GM18861 (cell line): ENCODE measurements around the gene AFTPH.
"Not testable (repeated sequence)": the region's sequence is repeated elsewhere in the genome, so short reads cannot be mapped to it uniquely, and the experiment has no call there.

Experiments used
- ATAC-seq: cut with Tn5 transposase; IDR thresholded peaks from one replicate; pipeline ENCODE4 v1.9.1; 2021; ENCODE audit not compliant: unreplicated experiment

AFTPH gene

DNA sequence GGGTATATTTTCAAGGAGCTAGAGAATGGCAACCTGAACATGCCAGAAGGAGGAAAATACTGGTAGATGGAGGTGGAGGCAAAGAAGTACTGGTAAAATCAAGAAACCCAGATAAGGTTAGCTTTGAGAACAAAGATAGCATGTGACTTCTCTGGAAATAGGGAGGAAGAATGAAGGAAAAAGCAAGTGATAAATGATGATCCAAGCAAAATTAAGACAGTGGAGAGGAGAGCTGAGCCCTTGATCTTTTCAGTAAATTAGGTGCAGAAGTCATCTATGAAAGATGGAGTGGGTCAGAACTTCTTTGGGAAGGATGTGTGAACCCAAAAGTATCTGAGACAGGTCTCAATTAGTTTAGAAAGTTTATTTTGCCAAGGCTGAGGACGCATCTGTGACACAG is 25.7 kb upstream of the AFTPH start:
- ATAC-seq = no peak

DNA sequence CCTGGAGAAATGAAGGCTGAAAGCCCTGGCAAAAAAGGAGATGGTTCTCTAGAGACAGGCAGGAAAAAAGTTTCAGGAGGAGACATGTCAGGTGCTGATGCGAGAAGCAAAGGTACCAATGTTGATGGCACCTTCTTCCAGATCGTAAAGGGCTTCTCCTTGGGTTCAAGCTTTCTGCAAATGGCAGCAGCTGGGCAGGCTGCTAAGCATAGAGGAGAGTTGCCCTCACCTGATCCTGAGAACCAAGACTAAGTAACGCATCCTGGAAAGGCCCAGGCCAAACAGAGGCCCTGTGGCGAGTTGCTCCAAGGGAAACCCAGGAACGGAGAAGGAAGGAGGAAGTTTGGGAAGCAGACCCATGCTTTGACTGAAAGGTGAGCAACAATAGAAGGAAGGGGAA is 23.6 kb upstream of the AFTPH start:
- ATAC-seq = no peak

- ATAC-seq = no peak
These were observed 22.2 kb upstream of the AFTPH start for GRCh38 chr2:64501946-64502345.

DNA sequence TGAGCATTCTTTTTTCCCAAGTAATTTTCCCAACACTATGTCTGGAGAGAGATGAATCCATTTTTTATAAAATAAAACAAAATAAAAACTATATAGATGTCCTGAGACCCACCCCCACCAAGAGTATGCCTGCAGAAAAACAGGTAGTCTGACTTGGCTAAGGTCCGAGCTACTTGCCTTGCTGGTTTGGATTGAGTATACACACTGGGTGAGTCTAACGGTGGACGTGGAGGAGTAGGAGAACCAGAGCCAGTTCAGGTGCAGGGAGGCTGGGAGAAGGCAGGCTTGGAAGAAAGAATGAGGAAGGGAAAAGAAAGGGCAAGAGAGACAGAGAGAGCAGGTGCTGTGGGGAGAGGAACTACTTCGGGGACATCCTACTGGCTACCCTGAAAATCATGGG is 21.3 kb upstream of the AFTPH start:
- no peak for ATAC-seq

- ATAC-seq = no peak
These were observed 19.1 kb upstream of the AFTPH start for GRCh38 chr2:64504774-64505720.

GRCh38 chr2:64506686-64507085 is 17.4 kb upstream of the AFTPH start:
- no peak for ATAC-seq

- ATAC-seq = no peak
These were observed 10.1 kb upstream of the AFTPH start for GRCh38 chr2:64514008-64514407.

GRCh38 chr2:64515086-64515485 is 9.0 kb upstream of the AFTPH start:
- ATAC-seq = no peak

DNA sequence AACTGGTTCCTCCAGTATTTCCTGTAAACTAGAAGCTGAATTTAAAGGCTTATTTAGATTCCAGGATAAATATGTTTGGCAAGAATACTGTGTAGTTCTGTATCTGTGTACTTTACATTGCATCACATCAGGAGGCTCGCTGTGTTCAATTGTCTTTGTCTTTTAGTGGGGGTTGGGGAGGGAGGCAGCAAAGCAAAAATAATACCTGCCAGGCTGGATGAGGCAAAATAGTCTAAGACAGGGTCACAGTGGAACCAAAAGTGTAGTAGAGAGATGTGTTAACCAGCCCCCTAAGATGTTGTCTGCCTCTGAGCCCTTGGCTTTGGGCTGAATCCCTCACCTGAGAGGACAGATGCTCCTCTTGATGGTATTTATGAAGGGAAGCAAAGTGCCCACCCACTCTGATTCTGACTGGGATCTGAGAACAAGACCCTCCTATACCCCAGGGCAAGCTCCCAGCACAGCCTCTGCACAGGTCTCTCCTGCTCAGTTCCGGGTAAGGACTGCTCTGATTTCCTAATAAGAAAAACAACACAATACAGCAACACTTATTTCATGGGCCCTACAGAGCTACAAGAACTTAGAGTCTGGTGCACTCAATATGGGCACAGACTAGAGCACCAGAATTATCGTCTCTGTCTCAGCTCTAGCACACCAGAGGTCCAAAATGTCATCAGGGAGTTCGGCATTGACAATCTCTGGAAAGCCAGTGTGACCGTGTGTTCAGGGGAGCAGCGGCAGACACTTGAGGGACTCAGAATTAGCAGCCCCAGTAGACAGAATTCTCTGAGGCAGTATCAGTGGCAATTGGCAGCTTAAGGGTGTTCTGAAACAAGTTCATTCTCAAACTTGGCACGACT is 7.2 kb upstream of the AFTPH start:
- ATAC-seq = no peak

GRCh38 chr2:64517511-64517884 is 6.6 kb upstream of the AFTPH start:
- ATAC-seq = no peak

DNA sequence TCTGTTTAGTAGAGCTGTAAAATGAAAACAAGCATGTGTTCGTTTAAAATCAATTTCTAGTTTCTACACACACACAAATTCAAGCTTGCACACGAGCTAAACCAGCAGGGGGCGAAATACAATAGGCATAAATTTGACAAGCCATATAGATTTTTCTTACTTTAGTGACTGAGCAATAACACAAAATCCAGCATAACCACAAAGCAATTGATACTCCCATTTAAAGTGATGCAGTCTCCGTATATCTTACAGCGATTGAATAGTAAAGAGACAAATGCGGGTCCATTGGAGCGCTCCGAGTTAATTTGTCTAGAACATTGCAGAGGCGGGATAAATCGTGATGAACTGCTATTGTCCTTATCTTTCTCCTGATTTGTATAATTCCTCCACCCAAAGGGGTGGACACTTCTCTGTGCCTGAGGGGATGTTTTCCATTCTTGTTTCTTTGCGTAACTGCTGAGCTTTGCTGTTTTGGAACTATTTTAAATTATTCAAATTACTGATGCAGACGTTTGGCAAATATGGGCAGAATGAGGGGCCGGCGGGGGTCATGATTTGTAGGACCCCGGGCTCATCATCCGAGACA is 1.2 kb upstream of the AFTPH start:
- no peak for ATAC-seq

DNA sequence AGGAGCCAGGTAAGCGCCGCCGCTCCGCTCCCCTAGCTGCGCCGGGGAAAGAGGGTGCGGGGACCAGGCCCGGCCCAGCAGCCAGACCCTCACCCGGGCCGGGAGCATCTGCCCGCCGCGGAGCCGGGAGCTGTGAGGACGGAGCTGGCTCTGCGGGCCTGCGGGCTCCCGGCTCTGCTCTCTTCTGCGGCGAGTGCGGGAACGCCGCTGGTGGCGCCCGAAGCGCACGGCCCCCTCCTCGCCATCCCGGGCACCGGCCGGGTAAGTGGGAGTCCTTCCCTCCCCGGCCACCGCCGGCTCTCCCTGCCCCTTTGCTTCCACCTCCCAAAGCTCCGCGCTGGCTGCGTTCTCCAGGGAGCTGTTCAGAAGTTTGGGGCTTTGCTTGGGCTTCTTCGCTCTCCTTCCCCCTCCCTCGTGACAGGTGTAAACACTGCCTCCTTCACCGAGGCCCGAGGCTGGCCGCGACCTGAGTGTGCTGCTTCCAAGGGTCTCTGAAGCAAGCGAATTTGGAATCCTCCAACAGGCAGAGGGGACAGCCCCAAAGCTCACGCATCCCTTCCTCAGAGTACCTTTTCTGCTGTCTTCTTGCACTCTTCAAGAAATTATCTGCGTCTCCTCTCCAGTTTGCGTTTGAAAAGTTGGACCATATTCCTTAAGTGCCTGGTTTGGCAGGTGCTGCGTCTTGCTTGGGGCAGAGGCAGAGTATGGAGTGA is 632 bp downstream of the AFTPH start:
- ATAC-seq = peak; percentile 17

GRCh38 chr2:64525317-64525613 is 1.1 kb downstream of the AFTPH start:
- ATAC-seq = no peak

GRCh38 chr2:64526034-64526433 is 1.9 kb downstream of the AFTPH start:
- no peak for ATAC-seq

DNA sequence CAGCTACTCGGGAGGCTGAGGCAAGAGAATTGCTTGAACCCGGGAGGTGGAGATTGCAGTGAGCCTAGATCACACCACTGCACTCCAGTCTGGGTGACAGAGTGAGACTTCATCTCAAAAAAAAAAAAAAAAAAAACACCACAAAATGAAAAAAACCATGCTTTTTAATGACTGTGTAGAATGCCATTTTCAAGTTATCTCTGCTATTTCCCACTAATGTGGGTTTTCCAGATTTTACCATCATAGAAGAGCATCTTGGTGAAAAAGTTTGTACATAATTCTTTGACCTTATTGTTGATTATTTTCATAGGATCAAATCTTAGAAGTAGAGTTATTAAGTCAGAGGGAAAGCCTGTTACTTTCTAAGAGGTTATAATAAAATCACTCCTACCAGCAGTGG is 6.8 kb downstream of the AFTPH start:
- not testable (repeated sequence) for ATAC-seq

- ATAC-seq = no peak
These were observed 7.9 kb downstream of the AFTPH start for GRCh38 chr2:64532030-64532429.

GRCh38 chr2:64533882-64534281 is 9.8 kb downstream of the AFTPH start:
- no peak for ATAC-seq

- ATAC-seq = peak; percentile 40
These were observed 10.2 kb downstream of the AFTPH start for GRCh38 chr2:64534363-64534762.

GRCh38 chr2:64535024-64535423 is 10.9 kb downstream of the AFTPH start:
- ATAC-seq = no peak

GRCh38 chr2:64537991-64538390 is 13.9 kb downstream of the AFTPH start:
- ATAC-seq = no peak

- ATAC-seq = peak; percentile 41
These were observed 14.8 kb downstream of the AFTPH start for GRCh38 chr2:64538764-64539433.
